Measurements from ENCODE around the gene UGT1A7. TPM values are rescaled to one million over a fixed set of nuclear protein-coding genes. Genes with fewer than 3 reads are reported as not detected.
"Not testable (repeated sequence)": the region's sequence is repeated elsewhere in the genome, so short reads cannot be mapped to it uniquely, and the experiment has no call there.

Gene UGT1A7
- polyA plus RNA-seq, 1 experiment, result not detected

DNA sequence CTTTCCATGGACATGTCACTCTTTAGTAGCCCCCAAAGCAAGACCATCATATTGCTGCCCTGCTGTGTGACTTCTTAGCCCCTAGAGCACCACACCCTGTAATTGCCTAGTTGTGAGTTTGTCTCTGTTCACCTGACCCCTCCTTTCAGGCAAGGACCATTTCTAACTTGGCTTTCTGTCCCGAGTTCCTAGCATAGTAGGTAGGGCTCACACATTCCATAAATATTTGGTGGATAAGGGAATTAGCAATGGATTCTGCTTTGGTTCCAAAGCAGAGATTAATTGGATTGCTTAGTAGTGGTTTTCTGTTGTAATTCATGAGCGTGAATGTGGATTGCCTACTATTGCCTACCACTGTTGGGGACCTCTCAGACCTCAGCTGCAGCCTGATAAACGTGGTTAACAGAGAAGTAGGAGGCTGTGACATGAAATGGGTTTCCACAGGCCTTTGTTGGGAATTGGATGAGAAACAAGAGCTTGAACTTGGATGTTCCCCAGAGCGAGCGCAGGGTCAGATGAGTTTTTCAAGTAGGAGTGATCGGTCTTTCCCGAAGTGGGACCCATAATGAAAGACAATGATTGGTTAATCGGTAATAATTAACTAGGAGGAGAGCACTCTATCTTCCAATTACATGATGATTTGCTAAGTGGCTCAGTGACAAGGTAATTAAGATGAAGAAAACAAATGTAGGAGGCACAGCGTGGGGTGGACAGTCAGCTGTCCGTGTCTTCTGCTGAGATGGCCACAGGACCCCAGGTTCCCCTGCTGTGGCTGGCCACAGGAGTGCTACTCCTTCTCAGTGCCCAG, 65.0 kb downstream of the UGT1A7 start:
- ChIA-PET CTCF (no interaction called here), POLR2A (no interaction called here)
- no peak overlapping the region for H3K4me3 ChIP-seq (ENCODE audit: low read depth, low read length)
- TF ChIP-seq, protein P1, sequence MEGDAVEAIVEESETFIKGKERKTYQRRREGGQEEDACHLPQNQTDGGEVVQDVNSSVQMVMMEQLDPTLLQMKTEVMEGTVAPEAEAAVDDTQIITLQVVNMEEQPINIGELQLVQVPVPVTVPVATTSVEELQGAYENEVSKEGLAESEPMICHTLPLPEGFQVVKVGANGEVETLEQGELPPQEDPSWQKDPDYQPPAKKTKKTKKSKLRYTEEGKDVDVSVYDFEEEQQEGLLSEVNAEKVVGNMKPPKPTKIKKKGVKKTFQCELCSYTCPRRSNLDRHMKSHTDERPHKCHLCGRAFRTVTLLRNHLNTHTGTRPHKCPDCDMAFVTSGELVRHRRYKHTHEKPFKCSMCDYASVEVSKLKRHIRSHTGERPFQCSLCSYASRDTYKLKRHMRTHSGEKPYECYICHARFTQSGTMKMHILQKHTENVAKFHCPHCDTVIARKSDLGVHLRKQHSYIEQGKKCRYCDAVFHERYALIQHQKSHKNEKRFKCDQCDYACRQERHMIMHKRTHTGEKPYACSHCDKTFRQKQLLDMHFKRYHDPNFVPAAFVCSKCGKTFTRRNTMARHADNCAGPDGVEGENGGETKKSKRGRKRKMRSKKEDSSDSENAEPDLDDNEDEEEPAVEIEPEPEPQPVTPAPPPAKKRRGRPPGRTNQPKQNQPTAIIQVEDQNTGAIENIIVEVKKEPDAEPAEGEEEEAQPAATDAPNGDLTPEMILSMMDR (IDR thresholded peaks at IDR 0.05; ENCODE audit: insufficient read depth, low read depth, low read length), result no peak
- H3K27me3 ChIP-seq (ENCODE audit: control insufficient read depth, insufficient read depth, low read length), result no peaks in the 10 kb centered on the region
- no peak for DNase-seq (ENCODE audit: low read depth)
- H3K36me3 ChIP-seq (ENCODE audit: control insufficient read depth, insufficient read depth, low read length), result no peaks in the 10 kb centered on the region

DNA sequence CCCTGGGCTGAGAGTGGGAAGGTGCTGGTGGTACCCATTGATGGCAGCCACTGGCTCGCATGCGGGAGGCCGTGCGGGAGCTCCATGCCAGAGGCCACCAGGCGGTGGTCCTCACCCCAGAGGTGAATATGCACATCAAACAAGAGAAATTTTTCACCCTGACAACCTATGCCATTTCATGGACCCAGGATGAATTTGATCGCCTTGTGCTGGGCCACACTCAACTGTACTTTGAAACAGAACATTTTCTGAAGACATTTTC, 65.5 kb downstream of the UGT1A7 start:
- TF ChIP-seq, protein P1 (IDR thresholded peaks at IDR 0.05; ENCODE audit: insufficient read depth, low read depth, low read length), result no peak
- H3K27me3 ChIP-seq (ENCODE audit: control insufficient read depth, insufficient read depth, low read length), result no peaks in the 10 kb centered on the region
- no peak for DNase-seq (ENCODE audit: low read depth)
- CTCF ChIA-PET, result no interaction called here
- POLR2A ChIA-PET, result no interaction called here
- no peak overlapping the region for H3K4me3 ChIP-seq (ENCODE audit: low read depth, low read length)
- no peaks in the 10 kb centered on the region for H3K36me3 ChIP-seq (ENCODE audit: control insufficient read depth, insufficient read depth, low read length)

- DNase-seq (ENCODE audit: low read depth); CTCF ChIA-PET; POLR2A ChIA-PET; H3K4me3 ChIP-seq (ENCODE audit: low read depth, low read length); H3K27me3 ChIP-seq (ENCODE audit: control insufficient read depth, insufficient read depth, low read length); H3K36me3 ChIP-seq (ENCODE audit: control insufficient read depth, insufficient read depth, low read length): not testable (repeated sequence)
Measured at GRCh38 chr2:233750689-233751088, 69.0 kb downstream of the UGT1A7 start.

DNA sequence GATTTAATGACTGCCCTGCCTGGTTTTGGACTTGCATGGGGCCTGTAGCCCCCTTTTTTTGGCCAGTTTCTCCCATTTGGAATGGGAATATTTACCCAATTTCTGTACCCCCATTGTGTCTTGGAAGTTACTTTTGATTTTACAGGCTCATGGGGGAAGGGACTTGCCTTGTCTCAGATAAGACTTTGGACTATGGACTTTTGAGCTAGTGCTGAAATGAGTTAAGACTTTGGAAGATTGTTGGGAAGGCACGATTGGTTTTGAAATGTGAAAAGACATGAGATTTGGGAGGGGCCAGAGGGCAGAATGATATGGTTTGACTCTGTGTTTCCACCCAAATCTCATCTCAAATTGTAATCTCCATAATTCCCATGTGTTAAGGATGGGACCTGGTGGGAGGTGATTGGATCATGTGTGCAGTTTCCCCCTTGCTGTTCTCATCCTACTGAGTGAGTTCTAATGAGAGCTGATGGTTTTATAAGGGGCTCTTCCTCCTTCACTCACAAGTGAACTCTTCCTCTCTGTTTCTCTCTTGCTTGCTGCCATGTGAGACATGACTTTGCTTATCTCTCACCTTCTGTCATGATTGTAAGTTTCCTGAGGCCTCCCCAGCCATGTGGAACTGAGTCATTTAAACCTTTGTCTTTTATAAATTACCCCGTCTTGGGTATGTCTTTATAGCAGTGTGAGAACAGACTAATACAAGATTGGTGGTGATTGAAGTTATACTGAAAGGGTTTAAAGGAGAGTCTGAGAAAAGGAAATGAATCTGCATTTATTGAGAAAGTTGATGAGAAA, 69.7 kb downstream of the UGT1A7 start:
- H3K27me3 ChIP-seq (ENCODE audit: control insufficient read depth, insufficient read depth, low read length); CTCF ChIA-PET; H3K4me3 ChIP-seq (ENCODE audit: low read depth, low read length); POLR2A ChIA-PET; H3K36me3 ChIP-seq (ENCODE audit: control insufficient read depth, insufficient read depth, low read length); DNase-seq (ENCODE audit: low read depth): not testable (repeated sequence)

DNA sequence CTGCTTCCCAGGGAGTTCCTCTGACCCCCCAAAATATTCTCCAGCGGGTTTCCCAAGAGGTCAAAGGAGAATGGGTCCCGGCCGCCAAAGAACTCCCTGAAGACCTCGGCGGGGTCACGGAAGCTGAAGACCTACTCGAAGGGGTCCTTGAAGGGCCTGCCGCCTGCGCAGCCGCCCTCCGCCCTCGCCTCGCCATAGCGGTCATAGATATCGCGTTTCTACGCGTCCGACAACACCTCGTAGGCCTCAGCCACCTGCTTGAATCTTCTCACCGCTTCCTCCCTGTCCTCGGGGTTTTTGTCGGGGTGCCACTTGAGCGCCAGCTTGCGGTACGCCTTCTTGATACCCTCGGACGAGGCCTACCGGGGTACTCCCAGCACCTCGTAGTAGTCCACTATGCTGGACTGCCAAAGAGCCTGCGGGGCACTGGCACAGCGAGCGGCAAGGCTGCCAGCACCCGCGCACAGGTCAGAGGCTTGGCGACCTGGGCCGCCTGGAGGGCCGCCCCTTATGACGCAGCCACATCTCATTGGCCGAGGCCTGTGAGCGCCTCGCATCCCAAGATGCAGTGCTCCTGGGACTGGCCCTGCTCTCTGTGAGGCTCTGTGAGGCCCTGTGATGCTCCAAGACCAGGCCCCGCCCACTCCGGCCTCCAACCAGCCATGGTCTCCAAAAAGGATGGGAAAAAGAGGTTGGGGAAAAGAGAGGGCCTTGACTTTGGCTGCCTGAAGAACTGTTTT, 73.3 kb downstream of the UGT1A7 start:
- H3K27me3 ChIP-seq (ENCODE audit: control insufficient read depth, insufficient read depth, low read length), result no peaks in the 10 kb centered on the region; the same call in 1 of the 2 replicates
- ChIA-PET CTCF (no interaction called here), POLR2A (no interaction called here)
- TF ChIP-seq, protein P1 (IDR thresholded peaks at IDR 0.05; ENCODE audit: insufficient read depth, low read depth, low read length), result no peak
- no peaks in the 10 kb centered on the region for H3K36me3 ChIP-seq (ENCODE audit: control insufficient read depth, insufficient read depth, low read length)
- no peak overlapping the region for H3K4me3 ChIP-seq (ENCODE audit: low read depth, low read length)
- no peak for DNase-seq (ENCODE audit: low read depth)

DNA sequence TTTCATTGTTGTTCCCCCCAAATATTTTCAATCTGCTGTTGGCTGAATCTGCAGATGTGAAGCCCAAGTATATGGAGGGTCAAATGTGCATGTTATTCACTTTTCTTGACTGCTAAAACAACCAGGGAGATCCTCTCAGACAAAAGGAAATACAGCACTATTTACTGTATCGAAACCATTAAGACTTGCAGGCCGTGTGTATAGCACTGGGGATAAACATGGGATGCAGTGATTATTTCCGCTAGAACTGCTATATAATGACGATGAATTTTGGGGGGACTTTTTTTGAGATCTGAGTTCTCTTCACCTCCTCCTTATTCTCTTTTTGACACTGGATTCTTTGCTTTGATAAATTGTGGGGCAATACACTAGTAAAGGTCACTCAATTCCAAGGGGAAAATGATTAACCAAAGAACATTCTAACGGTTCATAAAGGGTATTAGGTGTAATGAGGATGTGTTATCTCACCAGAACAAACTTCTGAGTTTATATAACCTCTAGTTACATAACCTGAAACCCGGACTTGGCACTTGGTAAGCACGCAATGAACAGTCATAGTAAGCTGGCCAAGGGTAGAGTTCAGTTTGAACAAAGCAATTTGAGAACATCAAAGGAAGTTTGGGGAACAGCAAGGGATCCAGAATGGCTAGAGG, 74.9 kb downstream of the UGT1A7 start:
- Histone ChIP-seq H3K27me3 (ENCODE audit: control insufficient read depth, insufficient read depth, low read length) (no peaks in the 10 kb centered on the region; the same call in 1 of the 2 replicates), H3K36me3 (ENCODE audit: control insufficient read depth, insufficient read depth, low read length) (no peaks in the 10 kb centered on the region), H3K4me3 (ENCODE audit: low read depth, low read length) (no peak overlapping the region)
- ChIA-PET CTCF (no interaction called here), POLR2A (no interaction called here)
- TF ChIP-seq, protein P1 (IDR thresholded peaks at IDR 0.05; ENCODE audit: insufficient read depth, low read depth, low read length), result no peak
- no peak for DNase-seq (ENCODE audit: low read depth)

Measured in BJ (cell line).